H9 (cell line): ENCODE results near the gene ZNF485. TPM values are rescaled to one million over a fixed set of nuclear protein-coding genes. Genes with fewer than 3 reads are reported as not detected.

Experiments
- DNase-seq: peaks from one replicate; pipeline ENCODE4 v3.0.0-alpha.2; 2017
- H2AFZ ChIP-seq: one replicate; pipeline ENCODE4 v1.6.1; 2013; ENCODE audit warnings: mild to moderate bottlenecking, low read length, control low read depth, moderate library complexity
- H2AK5ac ChIP-seq: 2 replicates; pipeline ENCODE4 v1.6.1; 2013; ENCODE audit warnings: low read length, control low read depth, mixed read lengths; ENCODE audit not compliant: insufficient read length
- H2BK120ac ChIP-seq: one replicate; pipeline ENCODE4 v1.6.1; 2013; ENCODE audit warnings: low read depth, mild to moderate bottlenecking, low read length, control low read depth, inconsistent platforms; ENCODE audit not compliant: poor library complexity, severe bottlenecking
- H2BK12ac ChIP-seq: 2 replicates; pipeline ENCODE4 v1.6.1; 2013; ENCODE audit warnings: low read length, control low read depth, mixed read lengths, low read depth; ENCODE audit not compliant: insufficient read length
- H2BK15ac ChIP-seq: 2 replicates; pipeline ENCODE4 v1.6.1; 2013; ENCODE audit warnings: low read depth, low read length, control low read depth
- H2BK20ac ChIP-seq: one replicate; pipeline ENCODE4 v1.6.1; 2013; ENCODE audit warnings: low read depth, mild to moderate bottlenecking, low read length, control low read depth, inconsistent platforms; ENCODE audit not compliant: poor library complexity, severe bottlenecking
- H2BK5ac ChIP-seq: 2 replicates; pipeline ENCODE4 v1.6.1; 2013; ENCODE audit warnings: low read length, control low read depth, mixed read lengths; ENCODE audit not compliant: insufficient read length
- H3K14ac ChIP-seq: 2 replicates; pipeline ENCODE4 v1.6.1; 2013; ENCODE audit warnings: low read length, control low read depth; ENCODE audit not compliant: insufficient read depth
- H3K18ac ChIP-seq: 2 replicates; pipeline ENCODE4 v1.6.1; 2013; ENCODE audit warnings: low read depth, mild to moderate bottlenecking, mixed read lengths, low read length, control low read depth; ENCODE audit not compliant: insufficient read length
- H3K23ac ChIP-seq: 2 replicates; pipeline ENCODE4 v1.6.1; 2013; ENCODE audit warnings: low read length, control low read depth, mixed read lengths, low read depth; ENCODE audit not compliant: insufficient read length
- H3K23me2 ChIP-seq: 2 replicates; pipeline ENCODE4 v1.6.1; 2013; ENCODE audit warnings: low read depth, mild to moderate bottlenecking, mixed read lengths, low read length, control low read depth; ENCODE audit not compliant: insufficient read length, poor library complexity, severe bottlenecking
- H3K27ac ChIP-seq: 2 replicates; pipeline ENCODE4 v1.5.1; 2013; ENCODE audit warnings: low read length, control low read depth, mixed read lengths, low read depth; ENCODE audit not compliant: insufficient read length
- H3K27me3 ChIP-seq: 2 replicates; pipeline ENCODE4 v1.6.1; 2013; ENCODE audit warnings: low read length, control low read depth, inconsistent platforms; ENCODE audit not compliant: insufficient read depth
- H3K4ac ChIP-seq: 2 replicates; pipeline ENCODE4 v1.6.1; 2013; ENCODE audit warnings: low read depth, mild to moderate bottlenecking, control low read depth, inconsistent platforms, low read length, moderate library complexity
- H3K4me1 ChIP-seq: 2 replicates; pipeline ENCODE4 v1.6.1; 2013; ENCODE audit warnings: low read length, control low read depth, inconsistent platforms; ENCODE audit not compliant: insufficient read depth
- H3K4me2 ChIP-seq: 2 replicates; pipeline ENCODE4 v1.6.1; 2013; ENCODE audit warnings: low read length, control low read depth, mixed read lengths; ENCODE audit not compliant: insufficient read length, insufficient read depth
- H3K56ac ChIP-seq: 2 replicates; pipeline ENCODE4 v1.6.1; 2013; ENCODE audit warnings: low read depth, mild to moderate bottlenecking, mixed read lengths, low read length, control low read depth; ENCODE audit not compliant: insufficient read length
- H3K79me1 ChIP-seq: 2 replicates; pipeline ENCODE4 v1.6.1; 2013; ENCODE audit warnings: low read depth, mild to moderate bottlenecking, moderate library complexity, low read length, control low read depth, inconsistent platforms; ENCODE audit not compliant: insufficient read depth, poor library complexity, severe bottlenecking
- H3K79me2 ChIP-seq: 2 replicates; pipeline ENCODE4 v1.6.1; 2013; ENCODE audit warnings: low read length, control low read depth, inconsistent platforms; ENCODE audit not compliant: insufficient read depth
- H3K9ac ChIP-seq: 2 replicates; pipeline ENCODE4 v1.6.1; 2013; ENCODE audit warnings: low read length, control low read depth, mixed read lengths; ENCODE audit not compliant: insufficient read length; ENCODE audit errors: extremely low read depth
- H3K9me3 ChIP-seq: one replicate; pipeline ENCODE4 v1.6.1; 2013; ENCODE audit warnings: low read depth, low read length, inconsistent platforms; ENCODE audit not compliant: control insufficient read depth
- H3T11ph ChIP-seq: one replicate; pipeline ENCODE4 v1.6.1; 2013; ENCODE audit warnings: mild to moderate bottlenecking, low read length, control low read depth, inconsistent platforms
- H4K20me1 ChIP-seq: one replicate; pipeline ENCODE4 v1.6.1; 2013; ENCODE audit not compliant: control insufficient read depth, insufficient read length, insufficient read depth
- H4K5ac ChIP-seq: 2 replicates; pipeline ENCODE4 v1.6.1; 2013; ENCODE audit warnings: low read depth, mild to moderate bottlenecking, mixed read lengths, low read length, control low read depth; ENCODE audit not compliant: insufficient read length
- H4K8ac ChIP-seq: replicated peaks from 2 replicates; pipeline ENCODE4 v1.6.1; 2013; ENCODE audit warnings: low read length, control low read depth, mixed read lengths, low read depth; ENCODE audit not compliant: insufficient read length
- H4K91ac ChIP-seq: 2 replicates; pipeline ENCODE4 v1.6.1; 2013; ENCODE audit warnings: low read depth, mild to moderate bottlenecking, moderate library complexity, mixed read lengths, low read length, control low read depth; ENCODE audit not compliant: insufficient read length
- H3K27ac Mint-ChIP-seq, 3 experiments: 2 replicates in 2 of 3; 3 replicates in 1 of 3; pipeline ENCODE4 v1.8.0; 2020 to 2021; ENCODE audit warnings: mixed read lengths in 3 of 3, mild to moderate bottlenecking in 1 of 3, moderate library complexity in 1 of 3
- H3K27me3 Mint-ChIP-seq: 2 replicates; pipeline ENCODE4 v1.8.0; 2021; ENCODE audit warnings: low read depth, mild to moderate bottlenecking, moderate library complexity, mixed read lengths
- H3K36me3 Mint-ChIP-seq, 3 experiments: 2 replicates in 2 of 3; 3 replicates in 1 of 3; pipeline ENCODE4 v1.8.0; 2020 to 2021; ENCODE audit warnings: low read depth in 3 of 3, mixed read lengths in 3 of 3; ENCODE audit not compliant: insufficient read depth in 1 of 3
- H3K4me1 Mint-ChIP-seq, 2 experiments: 2 replicates each; pipeline ENCODE4 v1.8.0; 2020; ENCODE audit warnings: mixed read lengths in 2 of 2
- H3K4me3 Mint-ChIP-seq, 2 experiments: 2 replicates in 1 of 2; 3 replicates in 1 of 2; pipeline ENCODE4 v1.8.0; 2020 to 2021; ENCODE audit warnings: mild to moderate bottlenecking in 2 of 2, mixed read lengths in 2 of 2, moderate library complexity in 1 of 2
- H3K9me3 Mint-ChIP-seq, 2 experiments: 2 replicates in 1 of 2; 3 replicates in 1 of 2; pipeline ENCODE4 v1.8.0; 2020; ENCODE audit warnings: mild to moderate bottlenecking in 2 of 2, mixed read lengths in 2 of 2, moderate library complexity in 1 of 2
- WGBS: extraction: QIAGEN DNeasy Blood & Tissue Kit; methylation state at CpG from one replicate; pipeline ENCODE4 v1.1.7; 2013; ENCODE audit warnings: missing lambda C conversion rate, low lambda C conversion rate, mixed read lengths; ENCODE audit not compliant: insufficient read length; ENCODE audit errors: extremely low coverage; 5-methylcytosine and 5-hydroxymethylcytosine counted together
- total RNA-seq: library from RNA; stranded (reverse); gene quantifications from 2 replicates; pipeline ENCODE4 v1.2.1, GENCODE V29; 2021
- TF ChIP-seq, protein P1 (sequence below): fragments of 200-600 bp; sonication (generic); conservative IDR thresholded peaks from 3 replicates; pipeline ENCODE4 v1.8.0; 2021; ENCODE audit warnings: antibody characterized with exemption, mild to moderate bottlenecking

The ZNF485 gene
- total RNA-seq, 1 experiment from 2014 or later = 8.9 TPM

DNA sequence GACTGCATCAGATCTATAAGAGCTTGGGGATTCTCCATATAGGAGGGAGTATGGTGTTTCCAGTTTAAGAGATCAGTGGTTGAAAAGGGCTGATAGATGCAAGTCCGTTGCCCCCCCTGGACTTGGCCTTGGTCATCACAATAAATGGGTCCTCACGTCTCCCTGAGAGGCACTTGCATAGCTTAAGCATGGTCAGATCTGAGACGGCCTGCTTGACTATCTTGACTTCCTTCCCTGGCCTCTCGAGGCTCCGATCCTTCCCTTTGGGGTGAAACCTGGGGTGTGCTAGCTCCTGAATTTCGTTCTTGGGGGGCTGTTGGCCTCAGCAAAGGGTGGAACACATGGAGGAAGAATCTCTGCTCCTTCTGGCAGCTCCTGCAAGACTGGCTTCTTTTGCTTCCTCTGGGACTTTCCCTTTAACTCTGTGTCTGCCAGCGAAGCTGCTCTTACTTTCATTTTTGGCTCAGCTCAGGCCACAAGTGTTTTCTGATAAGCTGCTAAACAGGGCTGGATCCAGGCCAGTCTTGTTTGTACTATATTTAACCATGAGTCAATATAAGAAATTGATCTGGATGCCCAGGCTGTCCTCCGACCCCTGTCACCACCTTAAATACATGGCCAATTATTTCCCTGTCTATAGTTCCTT is 11.2 kb upstream of the ZNF485 start:
- Histone ChIP-seq H3K56ac (no peak overlapping the region), H3K18ac (no peak overlapping the region), H2BK12ac (no peak overlapping the region), H3T11ph (no peak overlapping the region), H3K27ac (no peak overlapping the region), H4K5ac (no peak overlapping the region), H2BK5ac (no peak overlapping the region), H2BK20ac (no peak overlapping the region), H2BK15ac (no peak overlapping the region), H3K79me2 (no peaks in the 10 kb centered on the region), H3K27me3 (no peaks in the 10 kb centered on the region), H3K4ac (no peak overlapping the region), H2BK120ac (no peak overlapping the region), H2AFZ (no peak overlapping the region), H3K23me2 (no peaks in the 10 kb centered on the region), H3K79me1 (no peaks in the 10 kb centered on the region), H3K14ac (no peak overlapping the region), H3K4me1 (no peaks in the 10 kb centered on the region), H3K9ac (no peak overlapping the region), H4K8ac (no peak overlapping the region), H3K4me2 (no peak overlapping the region), H2AK5ac (no peak overlapping the region), H4K20me1 (no peaks in the 10 kb centered on the region), H3K9me3 (peaks cover 14% of the 10 kb centered on the region), H3K23ac (no peak overlapping the region), H4K91ac (no peak overlapping the region)
- H3K4me3 Mint-ChIP-seq = no peak overlapping the region
- peaks cover 10% of the 10 kb centered on the region for H3K27me3 Mint-ChIP-seq
- H3K27ac Mint-ChIP-seq = no peak overlapping the region
- WGBS = no CpG with 5 or more reads among the region's 8 CpGs
- DNase-seq = no peak
- peaks cover 0 to 7% (median 2%) of the 10 kb centered on the region in 3 experiments; a peak in 2 of 7 replicates for H3K36me3 Mint-ChIP-seq
- TF ChIP-seq, protein P1, sequence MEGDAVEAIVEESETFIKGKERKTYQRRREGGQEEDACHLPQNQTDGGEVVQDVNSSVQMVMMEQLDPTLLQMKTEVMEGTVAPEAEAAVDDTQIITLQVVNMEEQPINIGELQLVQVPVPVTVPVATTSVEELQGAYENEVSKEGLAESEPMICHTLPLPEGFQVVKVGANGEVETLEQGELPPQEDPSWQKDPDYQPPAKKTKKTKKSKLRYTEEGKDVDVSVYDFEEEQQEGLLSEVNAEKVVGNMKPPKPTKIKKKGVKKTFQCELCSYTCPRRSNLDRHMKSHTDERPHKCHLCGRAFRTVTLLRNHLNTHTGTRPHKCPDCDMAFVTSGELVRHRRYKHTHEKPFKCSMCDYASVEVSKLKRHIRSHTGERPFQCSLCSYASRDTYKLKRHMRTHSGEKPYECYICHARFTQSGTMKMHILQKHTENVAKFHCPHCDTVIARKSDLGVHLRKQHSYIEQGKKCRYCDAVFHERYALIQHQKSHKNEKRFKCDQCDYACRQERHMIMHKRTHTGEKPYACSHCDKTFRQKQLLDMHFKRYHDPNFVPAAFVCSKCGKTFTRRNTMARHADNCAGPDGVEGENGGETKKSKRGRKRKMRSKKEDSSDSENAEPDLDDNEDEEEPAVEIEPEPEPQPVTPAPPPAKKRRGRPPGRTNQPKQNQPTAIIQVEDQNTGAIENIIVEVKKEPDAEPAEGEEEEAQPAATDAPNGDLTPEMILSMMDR = no peak
- H3K9me3 Mint-ChIP-seq = peaks cover 53 to 60% of the 10 kb centered on the region in 2 experiments
- no peaks in the 10 kb centered on the region for H3K4me1 Mint-ChIP-seq
